ENCODE data around the gene SCN2B. TPM values are rescaled to one million over a fixed set of nuclear protein-coding genes. Genes with fewer than 3 reads are reported as not detected.

Gene SCN2B
- total RNA-seq, 2 experiments from 2014 or later, result not detected

DNA sequence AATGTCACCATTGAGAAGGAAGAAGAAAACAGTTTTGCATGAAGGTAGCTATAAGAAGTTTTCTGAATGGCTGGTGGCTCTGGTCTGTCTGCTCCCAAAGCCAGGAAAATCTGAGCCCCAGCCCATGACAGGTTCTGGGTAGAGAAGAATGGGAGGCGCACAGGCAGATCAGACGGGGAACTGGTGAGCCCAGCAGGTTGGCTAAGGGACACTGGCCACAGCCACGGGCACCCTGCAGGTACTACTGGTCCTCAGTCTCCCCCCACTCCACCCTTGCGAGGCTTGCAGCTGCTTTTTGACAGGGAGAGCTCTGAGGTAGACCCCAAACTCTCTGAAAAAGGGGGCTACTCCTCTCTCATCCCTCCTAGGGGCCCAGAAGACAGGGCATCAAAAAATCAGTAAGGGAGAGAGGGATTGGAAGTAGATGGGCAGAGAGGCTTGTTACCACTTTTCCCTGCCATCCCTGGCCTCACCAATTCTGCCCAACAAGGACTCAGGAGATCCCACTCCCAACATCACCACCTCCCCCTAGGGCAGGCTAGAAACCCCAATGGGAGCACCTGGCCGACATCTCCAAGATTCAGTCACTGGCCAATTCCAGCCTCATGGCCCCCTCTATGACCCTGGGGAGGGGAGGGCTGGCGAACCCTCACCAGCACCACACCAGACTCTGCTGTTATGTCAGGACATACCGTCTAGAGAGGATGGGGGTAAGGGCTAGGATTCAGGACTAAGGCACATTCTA, 41.2 kb downstream of the SCN2B start:
- H3K27ac Mint-ChIP-seq, result no peak overlapping the region
- no peaks in the 10 kb centered on the region for H3K36me3 Mint-ChIP-seq (ENCODE audit: low read depth)
- DNase-seq, result no peak
- H3K4me1 Mint-ChIP-seq, result no peaks in the 10 kb centered on the region
- CTCF ChIA-PET, result interaction anchor here (1.4 kb wide), 1 partner anchor 160 kb away, joined by 3 read pairs; no protein-coding TSS in a partner anchor
- no peaks in the 10 kb centered on the region for H3K9me3 Mint-ChIP-seq
- H3K27me3 Mint-ChIP-seq, result peaks cover 37% of the 10 kb centered on the region
- POLR2A ChIA-PET, result no interaction called here
- H3K4me3 Mint-ChIP-seq, result no peak overlapping the region

DNA sequence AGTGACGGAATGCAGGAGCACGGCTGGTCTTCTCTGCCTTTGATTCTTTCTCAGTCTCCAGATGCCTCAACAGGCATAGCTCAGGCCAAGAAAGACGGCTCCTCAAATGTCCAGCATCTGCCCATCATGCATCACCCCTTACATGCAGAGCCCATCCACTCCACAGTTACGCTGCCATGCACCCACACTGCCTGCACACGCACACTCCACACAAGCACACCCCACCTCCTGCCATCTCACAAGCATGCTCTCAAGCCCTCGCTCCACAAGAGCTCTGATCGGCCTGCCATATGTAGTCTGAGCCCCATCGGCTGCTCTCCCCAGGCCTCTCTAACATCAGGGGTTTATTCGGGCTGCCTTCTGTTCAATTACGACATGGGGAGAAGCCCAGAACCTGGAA, 42.6 kb downstream of the SCN2B start:
- no peaks in the 10 kb centered on the region for H3K9me3 Mint-ChIP-seq
- no peak for DNase-seq

DNA sequence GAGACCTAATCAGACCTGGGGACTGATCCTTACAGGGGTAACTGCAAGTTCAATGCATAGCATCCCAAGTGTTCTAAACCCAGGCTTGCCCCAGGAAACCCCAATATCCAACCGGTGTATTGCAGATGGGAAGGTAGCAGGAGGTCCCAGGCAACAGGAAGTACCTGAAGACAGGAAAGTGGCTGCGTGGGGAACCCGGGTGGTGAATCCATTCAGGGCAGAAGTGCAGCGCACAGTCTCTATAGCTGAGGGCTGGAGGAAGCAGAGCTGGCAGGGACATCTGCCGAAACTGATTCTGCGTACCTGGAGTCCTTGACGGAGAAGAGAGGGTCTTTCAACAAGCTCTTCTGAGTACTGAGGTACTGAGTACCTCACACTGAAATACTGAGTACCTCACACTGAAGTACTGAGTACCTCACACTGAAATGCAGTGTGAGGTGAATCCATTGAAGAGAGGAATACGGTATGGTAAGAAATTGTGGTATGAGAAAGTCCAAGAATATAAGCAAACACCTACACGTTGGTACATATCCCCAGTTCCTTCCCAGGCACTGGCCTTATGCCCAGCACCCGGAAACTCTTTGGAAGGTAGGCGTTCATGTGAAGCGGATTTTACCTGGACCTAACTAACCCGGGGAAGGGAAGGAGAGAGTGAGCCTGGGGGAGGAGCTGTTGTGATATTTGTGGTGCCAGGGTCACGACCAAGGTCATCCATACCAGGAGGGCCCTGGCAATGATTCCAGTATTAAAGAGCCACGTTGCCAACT, 43.9 kb downstream of the SCN2B start:
- Mint-ChIP-seq H3K4me3 (no peak overlapping the region), H3K4me1 (peaks cover 2% of the 10 kb centered on the region), H3K36me3 (ENCODE audit: low read depth) (no peaks in the 10 kb centered on the region), H3K9me3 (no peaks in the 10 kb centered on the region), H3K27me3 (peaks cover 31% of the 10 kb centered on the region), H3K27ac (no peak overlapping the region)
- ChIA-PET CTCF (interaction anchor here (1.0 kb wide), 1 partner anchor 11 kb away, joined by 3 read pairs; no protein-coding TSS in a partner anchor), POLR2A (no interaction called here)
- no peak for DNase-seq

More for the DNA sequence above, 42.6 kb downstream of the SCN2B start:
- Mint-ChIP-seq H3K27me3 (peaks cover 34% of the 10 kb centered on the region), H3K4me1 (peaks cover 2% of the 10 kb centered on the region), H3K4me3 (no peak overlapping the region), H3K36me3 (ENCODE audit: low read depth) (no peaks in the 10 kb centered on the region), H3K27ac (no peak overlapping the region)
- ChIA-PET POLR2A (no interaction called here), CTCF (interaction anchor here (0.9 to 1.2 kb wide), 3 partner anchors 10 to 38 kb away, joined by 3 to 5 read pairs (median 3); no protein-coding TSS in a partner anchor)

DNA sequence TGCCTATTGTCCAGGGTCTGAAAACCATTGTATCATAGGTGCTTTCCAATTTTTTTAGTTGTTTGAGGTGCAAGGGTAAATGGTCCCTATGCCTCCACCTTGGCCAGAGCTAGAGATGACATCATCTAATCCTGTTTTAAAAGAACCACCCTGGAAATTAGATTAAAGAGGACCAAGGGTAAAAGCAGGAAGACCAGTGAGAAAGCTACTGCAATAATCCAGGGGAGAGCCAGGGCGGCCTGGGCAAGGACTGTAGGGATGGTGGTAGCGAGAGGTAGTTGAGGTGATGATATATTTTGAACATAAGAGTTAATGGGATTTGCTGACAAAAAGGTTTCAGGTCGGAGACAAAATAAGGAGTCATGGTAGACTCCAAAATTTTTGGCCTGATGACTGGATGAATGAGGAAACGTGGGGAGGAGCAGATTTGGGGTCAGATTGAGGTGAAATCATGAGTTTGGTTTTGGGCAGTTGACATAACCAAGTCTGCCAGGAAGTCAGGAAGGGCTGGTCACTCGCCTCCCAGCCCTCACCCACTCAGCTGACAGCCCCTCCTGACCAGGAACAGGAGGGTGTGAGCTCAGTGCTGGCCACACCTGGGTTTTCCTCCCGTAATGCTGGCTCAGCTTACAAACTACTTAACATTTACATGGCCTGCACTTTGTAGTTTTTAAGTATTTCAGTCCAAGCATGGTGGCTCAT, 46.8 kb downstream of the SCN2B start:
- CTCF ChIA-PET, result interaction anchor here (0.6 kb wide), 1 partner anchor 353 kb away, joined by 3 read pairs; no protein-coding TSS in a partner anchor
- Mint-ChIP-seq H3K27me3 (peaks cover 31% of the 10 kb centered on the region), H3K36me3 (ENCODE audit: low read depth) (no peaks in the 10 kb centered on the region), H3K4me1 (peaks cover 5% of the 10 kb centered on the region), H3K9me3 (no peaks in the 10 kb centered on the region), H3K27ac (no peak overlapping the region), H3K4me3 (no peak overlapping the region)
- no peak for DNase-seq
- POLR2A ChIA-PET, result interaction anchor here (0.6 kb wide), 1 partner anchor 143 kb away, joined by 3 read pairs; no protein-coding TSS in a partner anchor

DNA sequence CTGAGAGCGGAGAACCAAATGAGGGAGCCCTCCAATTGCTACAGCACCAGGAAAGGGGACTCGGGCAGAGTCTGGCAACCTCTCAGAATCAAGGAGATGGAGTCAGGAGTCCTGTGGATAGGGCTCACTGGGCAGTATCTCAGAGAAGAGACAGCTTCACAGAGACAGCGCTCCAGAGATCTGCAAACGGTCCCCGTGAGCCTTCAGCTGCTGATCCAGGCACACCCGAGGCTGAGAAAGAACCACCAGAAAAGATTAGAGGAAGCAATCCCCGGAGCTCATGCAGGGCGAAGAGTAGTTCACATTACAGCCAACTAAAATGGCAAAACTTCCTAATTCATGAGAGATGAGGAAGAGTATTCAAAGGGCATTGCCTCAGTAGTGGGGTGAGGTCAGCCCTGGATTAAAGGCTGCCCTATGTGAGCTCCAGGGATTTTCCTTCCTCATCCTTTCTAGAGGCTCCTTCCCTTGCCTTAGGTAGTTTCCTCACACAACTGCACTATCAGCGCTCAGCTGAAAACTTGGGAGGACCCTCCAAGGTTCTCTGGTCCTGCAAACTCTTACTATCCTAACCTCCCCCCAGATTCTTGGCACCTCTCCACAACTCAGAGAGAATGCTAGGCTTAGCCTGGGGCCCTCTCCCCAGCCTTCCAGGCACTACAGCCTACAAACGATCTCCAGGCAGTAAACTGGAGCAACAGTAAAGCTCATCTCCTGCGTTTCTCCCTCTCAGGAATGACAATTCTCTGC, 47.5 kb downstream of the SCN2B start:
- DNase-seq, result no peak
- POLR2A ChIA-PET, result no interaction called here
- CTCF ChIA-PET, result interaction anchor here (0.6 kb wide), 1 partner anchor 354 kb away, joined by 3 read pairs; no protein-coding TSS in a partner anchor
- Mint-ChIP-seq H3K4me3 (no peak overlapping the region), H3K4me1 (peaks cover 5% of the 10 kb centered on the region), H3K27me3 (peaks cover 25% of the 10 kb centered on the region), H3K27ac (no peak overlapping the region), H3K36me3 (ENCODE audit: low read depth) (no peaks in the 10 kb centered on the region), H3K9me3 (no peaks in the 10 kb centered on the region)

DNA sequence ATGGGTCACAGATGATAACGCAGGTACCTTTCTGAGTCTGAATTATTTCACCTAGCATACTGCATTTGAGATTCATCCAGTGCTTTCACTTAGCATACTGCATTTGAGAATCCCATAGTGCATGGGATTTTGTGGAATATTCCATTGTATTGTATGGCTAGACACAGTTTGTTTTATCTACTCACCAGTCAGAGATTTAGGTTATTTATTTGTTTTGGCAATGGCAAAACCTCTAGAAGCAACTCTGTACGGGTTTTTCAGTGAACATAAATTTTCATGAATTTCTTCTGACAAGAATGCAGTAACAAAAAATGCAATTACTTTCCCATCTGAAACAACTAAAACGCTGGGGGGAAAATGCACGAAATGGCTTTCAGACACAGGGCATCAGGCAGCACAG, 48.1 kb downstream of the SCN2B start:
- Mint-ChIP-seq H3K4me3 (no peak overlapping the region), H3K36me3 (ENCODE audit: low read depth) (no peaks in the 10 kb centered on the region), H3K9me3 (no peaks in the 10 kb centered on the region), H3K27ac (no peak overlapping the region), H3K4me1 (peaks cover 5% of the 10 kb centered on the region), H3K27me3 (peaks cover 23% of the 10 kb centered on the region)
- ChIA-PET CTCF (no interaction called here), POLR2A (no interaction called here)
- no peak for DNase-seq

DNA sequence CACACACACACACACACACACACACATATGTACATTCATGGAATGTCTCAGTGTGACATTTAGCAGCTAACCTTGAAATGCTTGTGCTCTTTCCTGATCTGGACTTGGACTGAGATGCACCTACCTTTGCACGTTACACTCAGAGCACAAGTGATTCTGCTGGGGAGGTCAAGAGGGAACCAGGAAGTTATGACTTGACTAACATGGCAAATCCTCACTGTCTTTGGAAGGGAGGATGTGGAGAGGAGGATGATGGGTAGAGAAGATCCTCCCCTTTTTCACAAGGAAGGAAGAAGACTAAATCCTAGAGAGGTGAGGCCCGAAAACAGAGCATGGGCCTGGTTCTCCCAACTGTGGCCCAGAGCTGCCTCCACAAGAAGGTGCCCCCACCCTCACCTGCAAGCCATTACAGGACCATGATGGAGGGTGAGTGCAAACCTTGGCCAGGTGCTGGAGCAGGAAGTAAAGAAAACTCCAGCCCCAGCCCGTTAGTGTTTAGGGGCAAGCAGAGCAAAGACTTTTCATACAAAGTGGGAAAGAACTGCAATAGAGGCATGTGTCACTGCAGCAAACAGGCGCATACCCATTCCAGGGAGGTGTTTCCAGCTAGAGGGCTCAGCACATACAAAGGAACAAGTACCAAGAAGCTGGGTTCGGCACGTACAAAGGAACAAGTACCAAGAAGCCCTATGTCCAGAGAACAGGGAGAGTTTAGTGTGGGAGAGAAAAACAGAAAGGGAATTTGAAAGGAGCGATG, 50.2 kb downstream of the SCN2B start:
- peaks cover 5% of the 10 kb centered on the region for H3K4me1 Mint-ChIP-seq
- H3K27me3 Mint-ChIP-seq, result peaks cover 21% of the 10 kb centered on the region
- no peaks in the 10 kb centered on the region for H3K9me3 Mint-ChIP-seq
- ChIA-PET POLR2A (no interaction called here), CTCF (interaction anchor here (0.6 to 1.3 kb wide), 2 partner anchors 19 to 26 kb away, joined by 3 read pairs; partner anchors contain the start of gene SCN4B)
- no peak for DNase-seq
- no peaks in the 10 kb centered on the region for H3K36me3 Mint-ChIP-seq (ENCODE audit: low read depth)
- no peak overlapping the region for H3K27ac Mint-ChIP-seq
- H3K4me3 Mint-ChIP-seq, result no peak overlapping the region

DNA sequence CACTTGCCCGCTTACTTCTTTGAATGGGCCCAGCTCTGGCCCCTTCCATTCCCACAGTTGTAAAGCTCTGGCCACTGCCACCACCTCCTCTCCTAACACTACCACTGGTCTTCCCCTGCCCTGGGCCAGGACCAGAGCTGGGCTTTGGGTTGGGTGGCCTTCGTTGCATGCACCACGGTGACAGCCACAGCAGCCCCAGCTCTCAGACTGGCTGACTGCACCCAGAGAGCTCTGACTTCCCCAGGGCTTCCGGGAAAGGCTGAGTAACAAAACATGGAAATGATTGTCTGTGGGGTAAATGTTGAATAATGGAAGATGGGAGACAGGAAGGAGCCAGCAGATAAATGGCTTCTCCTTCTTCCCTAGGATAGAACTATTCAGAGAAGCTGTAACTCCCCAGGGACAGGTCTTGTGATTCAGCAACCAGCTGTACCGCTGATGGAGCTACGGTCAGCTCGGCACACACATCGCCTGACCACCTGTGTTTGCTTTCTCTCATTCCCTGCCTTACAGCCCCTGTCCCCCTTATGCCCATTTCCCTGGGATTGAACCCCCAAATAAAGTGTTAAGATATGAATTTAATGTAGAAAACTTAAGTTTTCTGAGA, 51.4 kb downstream of the SCN2B start:
- H3K4me1 Mint-ChIP-seq, result peaks cover 5% of the 10 kb centered on the region
- H3K27me3 Mint-ChIP-seq, result peaks cover 19% of the 10 kb centered on the region
- H3K27ac Mint-ChIP-seq, result no peak overlapping the region
- CTCF ChIA-PET, result interaction anchor here (1.6 kb wide), 1 partner anchor 46 kb away, joined by 7 read pairs; no protein-coding TSS in a partner anchor
- H3K9me3 Mint-ChIP-seq, result no peaks in the 10 kb centered on the region
- DNase-seq, result no peak
- POLR2A ChIA-PET, result no interaction called here
- no peak overlapping the region for H3K4me3 Mint-ChIP-seq
- H3K36me3 Mint-ChIP-seq (ENCODE audit: low read depth), result no peaks in the 10 kb centered on the region

DNA sequence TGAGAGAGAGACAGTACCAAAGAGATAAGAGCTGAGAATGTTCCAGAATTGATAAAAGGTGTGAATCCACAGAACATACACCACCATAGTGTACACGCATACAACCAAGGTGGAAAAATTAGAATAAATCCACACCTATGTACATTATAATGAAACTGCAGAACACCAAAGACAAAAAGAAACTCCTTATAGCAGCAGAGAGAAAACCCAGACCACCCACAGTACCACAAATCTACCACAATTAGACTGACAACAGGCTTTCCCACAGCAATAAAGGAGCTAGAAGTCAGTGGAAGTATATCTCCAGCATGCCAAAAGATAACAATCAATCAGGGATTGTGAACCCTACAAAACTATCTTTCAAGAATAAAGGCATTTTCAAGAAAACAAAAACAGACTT, 55.6 kb downstream of the SCN2B start:
- ChIA-PET CTCF (no interaction called here), POLR2A (no interaction called here)
- no peak for DNase-seq
- H3K27me3 Mint-ChIP-seq, result peaks cover 16% of the 10 kb centered on the region
- no peak overlapping the region for H3K27ac Mint-ChIP-seq
- no peaks in the 10 kb centered on the region for H3K9me3 Mint-ChIP-seq
- no peak overlapping the region for H3K4me3 Mint-ChIP-seq
- H3K4me1 Mint-ChIP-seq, result no peaks in the 10 kb centered on the region
- H3K36me3 Mint-ChIP-seq (ENCODE audit: low read depth), result no peaks in the 10 kb centered on the region

DNA sequence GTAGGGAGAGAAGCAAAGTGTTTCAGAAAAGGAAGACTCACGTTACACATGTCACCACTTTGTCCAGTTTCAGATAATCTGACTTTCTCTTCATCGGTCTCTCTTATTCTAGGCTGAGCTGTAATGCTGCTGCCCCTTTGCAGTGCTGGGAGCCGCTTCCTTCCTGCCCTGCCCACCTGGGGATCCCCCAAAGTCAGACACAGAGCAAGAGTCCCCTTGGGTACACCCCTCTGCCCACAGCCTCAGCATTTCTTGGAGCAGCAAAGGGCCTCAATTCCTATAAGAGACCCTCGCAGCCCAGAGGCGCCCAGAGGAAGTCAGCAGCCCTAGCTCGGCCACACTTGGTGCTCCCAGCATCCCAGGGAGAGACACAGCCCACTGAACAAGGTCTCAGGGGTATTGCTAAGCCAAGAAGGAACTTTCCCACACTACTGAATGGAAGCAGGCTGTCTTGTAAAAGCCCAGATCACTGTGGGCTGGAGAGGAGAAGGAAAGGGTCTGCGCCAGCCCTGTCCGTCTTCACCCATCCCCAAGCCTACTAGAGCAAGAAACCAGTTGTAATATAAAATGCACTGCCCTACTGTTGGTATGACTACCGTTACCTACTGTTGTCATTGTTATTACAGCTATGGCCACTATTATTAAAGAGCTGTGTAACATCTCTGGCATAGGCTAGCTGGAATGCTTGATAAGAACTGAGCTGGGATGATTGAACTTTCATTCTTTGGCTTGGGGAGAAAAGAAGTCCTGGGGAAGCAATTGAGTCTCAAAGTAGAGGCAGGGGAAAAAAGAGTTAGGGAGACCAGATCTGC, 58.4 kb downstream of the SCN2B start:
- Mint-ChIP-seq H3K4me1 (peaks cover 14% of the 10 kb centered on the region), H3K9me3 (no peaks in the 10 kb centered on the region), H3K36me3 (ENCODE audit: low read depth) (no peaks in the 10 kb centered on the region), H3K27me3 (peaks cover 21% of the 10 kb centered on the region), H3K27ac (no peak overlapping the region), H3K4me3 (no peak overlapping the region)
- ChIA-PET CTCF (interaction anchor here (1.3 to 1.4 kb wide), 2 partner anchors 53 to 309 kb away, joined by 3 read pairs; no protein-coding TSS in a partner anchor), POLR2A (no interaction called here)
- no peak for DNase-seq

DNA sequence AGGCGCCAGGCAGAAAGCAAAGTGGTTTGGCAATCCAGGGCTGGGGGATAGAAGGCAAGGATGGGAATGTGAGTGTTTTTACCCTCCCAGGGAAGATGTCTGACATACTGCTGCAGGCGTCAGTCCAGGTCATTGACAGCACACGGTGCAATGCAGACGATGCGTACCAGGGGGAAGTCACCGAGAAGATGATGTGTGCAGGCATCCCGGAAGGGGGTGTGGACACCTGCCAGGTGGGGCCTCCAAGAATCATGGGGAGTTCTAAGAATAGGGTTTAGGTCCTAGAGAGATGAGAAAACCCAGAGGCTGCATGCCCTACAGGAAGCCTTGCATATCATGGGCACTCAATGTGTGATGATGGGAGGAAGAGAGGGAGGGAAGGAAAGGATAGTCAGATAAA, 61.4 kb downstream of the SCN2B start:
- ChIA-PET CTCF (interaction anchor here (1.1 kb wide), 1 partner anchor 18 kb away, joined by 3 read pairs; no protein-coding TSS in a partner anchor), POLR2A (no interaction called here)
- H3K36me3 Mint-ChIP-seq (ENCODE audit: low read depth), result no peaks in the 10 kb centered on the region
- no peak overlapping the region for H3K27ac Mint-ChIP-seq
- peaks cover 14% of the 10 kb centered on the region for H3K4me1 Mint-ChIP-seq
- no peaks in the 10 kb centered on the region for H3K9me3 Mint-ChIP-seq
- no peak for DNase-seq
- H3K4me3 Mint-ChIP-seq, result no peak overlapping the region
- peaks cover 19% of the 10 kb centered on the region for H3K27me3 Mint-ChIP-seq
